HUES64 (cell line): ENCODE data around the gene LDHAL6B. TPM values are rescaled to one million over a fixed set of nuclear protein-coding genes. Genes with fewer than 3 reads are reported as not detected.
A peak's percentile ranks its signal among the peaks of the same experiment; 100 is the strongest.
"Not testable (repeated sequence)": the region's sequence is repeated elsewhere in the genome, so short reads cannot be mapped to it uniquely, and the experiment has no call there.

Source experiments
- H3K27ac ChIP-seq: 2 replicates; pipeline ENCODE4 v1.7.0; 2013; ENCODE audit warnings: low read depth, low read length, inconsistent platforms
- H3K27me3 ChIP-seq: 2 replicates; pipeline ENCODE4 v1.6.1; 2013; ENCODE audit warnings: mild to moderate bottlenecking, low read length; ENCODE audit not compliant: insufficient read depth
- H3K36me3 ChIP-seq: 2 replicates; pipeline ENCODE4 v1.6.1; 2013; ENCODE audit warnings: mild to moderate bottlenecking, low read length; ENCODE audit not compliant: insufficient read depth
- H3K4me1 ChIP-seq: 2 replicates; pipeline ENCODE4 v1.6.1; 2013; ENCODE audit warnings: mild to moderate bottlenecking, low read length, moderate library complexity; ENCODE audit not compliant: insufficient read depth
- H3K4me3 ChIP-seq: 2 replicates; pipeline ENCODE4 v1.5.1; 2013; ENCODE audit warnings: mild to moderate bottlenecking, low read length, moderate library complexity
- H3K9ac ChIP-seq: 2 replicates; pipeline ENCODE4 v1.6.1; 2013; ENCODE audit warnings: mild to moderate bottlenecking, low read depth, low read length
- H3K9me3 ChIP-seq: 2 replicates; pipeline ENCODE4 v1.6.1; 2013; ENCODE audit warnings: low read depth, low read length; ENCODE audit not compliant: insufficient read depth
- WGBS: fragments of 150-250, 120-280 bp; methylation state at CpG from one replicate; pipeline ENCODE4 v1.1.7; 2013; ENCODE audit warnings: missing lambda C conversion rate; 5-methylcytosine and 5-hydroxymethylcytosine counted together
- polyA plus RNA-seq, 2 experiments: library from polyadenylated mRNA; stranded (reverse); fragments of 50-300 nt; gene quantifications; one replicate each; pipeline ENCODE4 v1.2.3, GENCODE V29; 2013

Gene LDHAL6B
- not detected for polyA plus RNA-seq (2013, experiment 1 of 2)
- not detected for polyA plus RNA-seq (2013, experiment 2 of 2)

GRCh38 chr15:59206623-59207183, at the start of gene LDHAL6B:
TSS of gene LDHAL6B (plus strand) at chr15:59206843. CDS start at chr15:59206941, 98 bp downstream.
- no peaks in the 10 kb centered on the region for H3K4me1 ChIP-seq
- H3K9me3 ChIP-seq = no peaks in the 10 kb centered on the region
- peaks cover 89% of the 10 kb centered on the region for H3K36me3 ChIP-seq
- WGBS = 97% methylated on average over 30 of the region's 30 CpGs
- no peaks in the 10 kb centered on the region for H3K27me3 ChIP-seq
- H3K27ac ChIP-seq = no peak within 1 kb of the TSS
- H3K4me3 ChIP-seq = no peak within 1 kb of the TSS
- no peak within 1 kb of the TSS for H3K9ac ChIP-seq

- H3K9ac ChIP-seq = no peak overlapping the region
- H3K27me3 ChIP-seq = no peaks in the 10 kb centered on the region
- H3K27ac ChIP-seq = no peak overlapping the region
- no peak overlapping the region for H3K4me3 ChIP-seq
- peaks cover 94% of the 10 kb centered on the region for H3K36me3 ChIP-seq
- H3K9me3 ChIP-seq = no peaks in the 10 kb centered on the region
- no peaks in the 10 kb centered on the region for H3K4me1 ChIP-seq
- WGBS = 82% methylated on average over 5 of the region's 5 CpGs
Measured at GRCh38 chr15:59157396-59157795, 49.2 kb upstream of the LDHAL6B start.

GRCh38 chr15:59157840-59158700, 48.6 kb upstream of the LDHAL6B start:
- no peak overlapping the region for H3K27ac ChIP-seq
- WGBS = 96% methylated on average over 9 of the region's 9 CpGs
- H3K9me3 ChIP-seq = no peaks in the 10 kb centered on the region
- no peak overlapping the region for H3K9ac ChIP-seq
- no peak overlapping the region for H3K4me3 ChIP-seq
- H3K27me3 ChIP-seq = no peaks in the 10 kb centered on the region
- H3K4me1 ChIP-seq = no peaks in the 10 kb centered on the region
- H3K36me3 ChIP-seq = peaks cover 92% of the 10 kb centered on the region

GRCh38 chr15:59158701-59159034, 48.0 kb upstream of the LDHAL6B start:
- peaks cover 90% of the 10 kb centered on the region for H3K36me3 ChIP-seq
- no peak overlapping the region for H3K4me3 ChIP-seq
- H3K9ac ChIP-seq = no peak overlapping the region
- H3K27ac ChIP-seq = no peak overlapping the region
- 96% methylated on average over 7 of the region's 7 CpGs for WGBS
- no peaks in the 10 kb centered on the region for H3K27me3 ChIP-seq
- no peaks in the 10 kb centered on the region for H3K4me1 ChIP-seq
- H3K9me3 ChIP-seq = no peaks in the 10 kb centered on the region

GRCh38 chr15:59159210-59159609, 47.4 kb upstream of the LDHAL6B start:
- Histone ChIP-seq H3K27ac (no peak overlapping the region), H3K9ac (no peak overlapping the region), H3K9me3 (no peaks in the 10 kb centered on the region), H3K4me3 (no peak overlapping the region), H3K36me3 (peaks cover 85% of the 10 kb centered on the region), H3K4me1 (no peaks in the 10 kb centered on the region), H3K27me3 (no peaks in the 10 kb centered on the region)
- WGBS = 96% methylated on average over 9 of the region's 9 CpGs

- Histone ChIP-seq H3K4me1 (no peaks in the 10 kb centered on the region), H3K4me3 (no peak overlapping the region), H3K9ac (no peak overlapping the region), H3K27me3 (no peaks in the 10 kb centered on the region), H3K9me3 (no peaks in the 10 kb centered on the region), H3K27ac (no peak overlapping the region), H3K36me3 (peaks cover 73% of the 10 kb centered on the region)
- WGBS = 87% methylated on average over 23 of the region's 23 CpGs
Measured at GRCh38 chr15:59160880-59161593, 45.6 kb upstream of the LDHAL6B start.

- not testable (repeated sequence) for H3K9ac ChIP-seq, H3K4me1 ChIP-seq, H3K9me3 ChIP-seq, H3K4me3 ChIP-seq, H3K27ac ChIP-seq, H3K27me3 ChIP-seq
- 95% methylated on average over 6 of the region's 8 CpGs for WGBS
- H3K36me3 ChIP-seq = peaks cover 70% of the 10 kb centered on the region
Measured at GRCh38 chr15:59162080-59162479, 44.6 kb upstream of the LDHAL6B start.

GRCh38 chr15:59165726-59166125, 40.9 kb upstream of the LDHAL6B start:
- Histone ChIP-seq H3K36me3 (peaks cover 56% of the 10 kb centered on the region), H3K27me3 (no peaks in the 10 kb centered on the region), H3K9me3 (no peaks in the 10 kb centered on the region), H3K4me3 (no peak overlapping the region), H3K4me1 (no peaks in the 10 kb centered on the region), H3K9ac (no peak overlapping the region), H3K27ac (peak overlapping the region; percentile 39; the same call in 1 of the 2 replicates)
- 89% methylated on average over 3 of the region's 3 CpGs for WGBS

GRCh38 chr15:59166166-59166565, 40.5 kb upstream of the LDHAL6B start:
- Histone ChIP-seq H3K4me3 (no peak overlapping the region), H3K9ac (no peak overlapping the region), H3K4me1 (no peaks in the 10 kb centered on the region), H3K9me3 (no peaks in the 10 kb centered on the region), H3K27me3 (no peaks in the 10 kb centered on the region), H3K36me3 (peaks cover 56% of the 10 kb centered on the region), H3K27ac (peak overlapping the region; percentile 39; the same call in 1 of the 2 replicates)
- 72% methylated on average over 4 of the region's 4 CpGs for WGBS

- Histone ChIP-seq H3K27ac (peak overlapping the region; percentile 39; the same call in 1 of the 2 replicates), H3K36me3 (peaks cover 57% of the 10 kb centered on the region), H3K4me3 (no peak overlapping the region), H3K9me3 (no peaks in the 10 kb centered on the region), H3K4me1 (no peaks in the 10 kb centered on the region), H3K27me3 (no peaks in the 10 kb centered on the region), H3K9ac (no peak overlapping the region)
- 86% methylated on average over 11 of the region's 11 CpGs for WGBS
Measured at GRCh38 chr15:59166601-59167265, 39.9 kb upstream of the LDHAL6B start.

GRCh38 chr15:59168536-59168935, 38.1 kb upstream of the LDHAL6B start:
- H3K4me1 ChIP-seq = no peaks in the 10 kb centered on the region
- no peak overlapping the region for H3K27ac ChIP-seq
- no peak overlapping the region for H3K4me3 ChIP-seq
- WGBS = 96% methylated on average over 7 of the region's 7 CpGs
- no peaks in the 10 kb centered on the region for H3K9me3 ChIP-seq
- H3K9ac ChIP-seq = no peak overlapping the region
- no peaks in the 10 kb centered on the region for H3K27me3 ChIP-seq
- peaks cover 58% of the 10 kb centered on the region for H3K36me3 ChIP-seq
